Testis (tissue), 2 donors: ENCODE results near the gene TTC27.

Experiments
- POLR2A ChIP-seq: fragments of 450-650 bp; IDR thresholded peaks from one replicate; pipeline ENCODE4 v1.6.1; 2017; ENCODE audit warnings: antibody characterized with exemption, mild to moderate bottlenecking, moderate library complexity
- TF ChIP-seq, protein P1 (sequence below), 3 experiments: fragments of 450-650 bp in 2 of 3; fragments of 200-600 bp in 1 of 3; sonication (generic) in 1 of 3; IDR thresholded peaks; one replicate each; pipeline ENCODE4 v1.5.1; 2016 to 2019; ENCODE audit warnings: antibody characterized with exemption in 3 of 3, mild to moderate bottlenecking in 2 of 3, moderate library complexity in 1 of 3

DNA sequence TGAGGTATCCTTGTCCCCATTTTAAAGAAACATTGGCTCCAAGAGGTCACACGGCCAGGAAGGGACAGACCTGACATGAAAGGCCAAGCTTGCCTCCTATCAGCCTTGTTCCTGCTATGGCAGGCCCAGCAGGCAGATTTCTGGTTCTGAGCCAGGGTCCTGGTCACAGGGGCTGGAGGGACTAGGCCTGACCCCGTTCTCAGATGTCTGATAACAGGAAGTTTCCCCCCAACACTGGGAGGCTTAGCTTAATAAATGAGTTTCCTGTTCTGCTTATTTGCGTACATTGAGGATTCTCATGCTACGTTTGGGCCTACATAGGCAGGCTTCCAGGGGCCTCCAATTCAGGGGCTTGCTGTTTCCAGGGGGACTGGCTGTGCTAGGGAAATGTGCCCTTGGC is 211.1 kb downstream of the TTC27 start:
- TF ChIP-seq, protein P1, sequence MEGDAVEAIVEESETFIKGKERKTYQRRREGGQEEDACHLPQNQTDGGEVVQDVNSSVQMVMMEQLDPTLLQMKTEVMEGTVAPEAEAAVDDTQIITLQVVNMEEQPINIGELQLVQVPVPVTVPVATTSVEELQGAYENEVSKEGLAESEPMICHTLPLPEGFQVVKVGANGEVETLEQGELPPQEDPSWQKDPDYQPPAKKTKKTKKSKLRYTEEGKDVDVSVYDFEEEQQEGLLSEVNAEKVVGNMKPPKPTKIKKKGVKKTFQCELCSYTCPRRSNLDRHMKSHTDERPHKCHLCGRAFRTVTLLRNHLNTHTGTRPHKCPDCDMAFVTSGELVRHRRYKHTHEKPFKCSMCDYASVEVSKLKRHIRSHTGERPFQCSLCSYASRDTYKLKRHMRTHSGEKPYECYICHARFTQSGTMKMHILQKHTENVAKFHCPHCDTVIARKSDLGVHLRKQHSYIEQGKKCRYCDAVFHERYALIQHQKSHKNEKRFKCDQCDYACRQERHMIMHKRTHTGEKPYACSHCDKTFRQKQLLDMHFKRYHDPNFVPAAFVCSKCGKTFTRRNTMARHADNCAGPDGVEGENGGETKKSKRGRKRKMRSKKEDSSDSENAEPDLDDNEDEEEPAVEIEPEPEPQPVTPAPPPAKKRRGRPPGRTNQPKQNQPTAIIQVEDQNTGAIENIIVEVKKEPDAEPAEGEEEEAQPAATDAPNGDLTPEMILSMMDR (IDR thresholded peaks at IDR 0.05), result no peak
- TF ChIP-seq POLR2A, result no peak
